B cell (primary cell): ENCODE results near the gene AHDC1. TPM values are rescaled to one million over a fixed set of nuclear protein-coding genes. Genes with fewer than 3 reads are reported as not detected.

Source experiments
- ATAC-seq: fragments of 200-7000 bp; cut with Tn5 transposase; one replicate; pipeline ENCODE4 v1.10.0; 2021; ENCODE audit warnings: low read depth, mild to moderate bottlenecking, moderate number of reproducible peaks, moderate library complexity
- CTCF ChIA-PET: fragments of 350-600 bp; sonication (Branson Sonifier 250); formaldehyde crosslinking; loops from one replicate; lab custom pipeline; 2021; ENCODE audit warnings: antibody characterized with exemption, inconsistent platforms; lab: Charles Lee
- POLR2A ChIA-PET: fragments of 350-600 bp; sonication (Branson Sonifier 250); formaldehyde crosslinking; loops from one replicate; lab custom pipeline; 2021; ENCODE audit warnings: antibody characterized with exemption; lab: Charles Lee
- DNase-seq: peaks from one replicate; pipeline ENCODE4 v3.0.0; 2013
- H2AFZ ChIP-seq: 2 replicates; pipeline ENCODE4 v1.6.1; 2012; ENCODE audit warnings: mild to moderate bottlenecking, low read depth, low read length; ENCODE audit not compliant: insufficient read depth, poor library complexity, severe bottlenecking
- H3K27ac ChIP-seq, 2 donors: 1 replicate in 1 of 2; 2 replicates in 1 of 2; pipeline ENCODE4 v1.5.1; 2012 to 2013; ENCODE audit warnings: low read length in 2 of 2, mild to moderate bottlenecking in 2 of 2, moderate library complexity in 1 of 2
- H3K27me3 ChIP-seq, 4 experiments: fragments of 200-600 bp in 1 of 4; sonication (generic) in 1 of 4; replicated peaks in 1 of 4; 1 replicate in 2 of 4; 2 replicates in 2 of 4; pipeline versions ENCODE4 v1.6.1 to v1.7.0; 2013 to 2016; ENCODE audit warnings: low read length in 3 of 4, mild to moderate bottlenecking in 2 of 4, mixed read lengths in 1 of 4, moderate library complexity in 1 of 4; ENCODE audit not compliant: insufficient read depth in 4 of 4, control insufficient read depth in 3 of 4; ENCODE audit errors: control extremely low read depth in 1 of 4
- H3K36me3 ChIP-seq, 2 experiments: replicated peaks in 1 of 2; 1 replicate in 1 of 2; 2 replicates in 1 of 2; pipeline versions ENCODE4 v1.6.1 to v1.7.1; 2013; ENCODE audit warnings: low read length in 1 of 2; ENCODE audit not compliant: insufficient read depth in 2 of 2, control insufficient read depth in 1 of 2; ENCODE audit errors: control extremely low read depth in 1 of 2, extremely low read depth in 1 of 2
- H3K4me1 ChIP-seq, 2 donors: fragments of 200-600 bp in 1 of 2; sonication (generic) in 1 of 2; 1 replicate in 1 of 2; 2 replicates in 1 of 2; pipeline versions ENCODE4 v1.5.1 to v1.6.1; 2013 to 2017; ENCODE audit warnings: low read length in 2 of 2; ENCODE audit not compliant: control insufficient read depth in 2 of 2, insufficient read depth in 2 of 2
- H3K4me2 ChIP-seq: replicated peaks from 2 replicates; pipeline ENCODE3; 2012; ENCODE audit warnings: mild to moderate bottlenecking, low read depth, low read length; ENCODE audit not compliant: poor library complexity, severe bottlenecking
- H3K4me3 ChIP-seq, 5 experiments: fragments of 200-600 bp in 1 of 5; sonication (generic) in 1 of 5; 1 replicate in 3 of 5; 2 replicates in 2 of 5; pipeline versions ENCODE4 v1.5.1 to v1.7.0; 2011 to 2016; ENCODE audit warnings: low read length in 4 of 5, mild to moderate bottlenecking in 4 of 5, low read depth in 2 of 5, control low read depth in 1 of 5, moderate library complexity in 1 of 5; ENCODE audit not compliant: insufficient read depth in 1 of 5; ENCODE audit errors: control extremely low read depth in 1 of 5, extremely low read depth in 1 of 5
- H3K79me2 ChIP-seq: fragments of 200-600 bp; sonication (generic); one replicate; pipeline ENCODE4 v1.6.0; 2016; ENCODE audit warnings: low read length; ENCODE audit not compliant: control insufficient read depth, insufficient read depth
- H3K9ac ChIP-seq: fragments of 200-600 bp; sonication (generic); 2 replicates; pipeline ENCODE4 v1.6.1; 2017; ENCODE audit warnings: mild to moderate bottlenecking, low read length, moderate library complexity
- H3K9me3 ChIP-seq, 3 donors: one replicate each; pipeline versions ENCODE4 v1.6.1 to v1.7.1; 2013; ENCODE audit warnings: low read length in 2 of 3; ENCODE audit not compliant: control insufficient read depth in 2 of 3, insufficient read depth in 1 of 3; ENCODE audit errors: control extremely low read depth in 1 of 3
- H4K20me1 ChIP-seq: 2 replicates; pipeline ENCODE4 v1.6.0; 2012; ENCODE audit warnings: mild to moderate bottlenecking, low read length; ENCODE audit not compliant: insufficient read depth, control insufficient read depth, poor library complexity, severe bottlenecking
- H3K27ac Mint-ChIP-seq: one replicate; pipeline ENCODE4 v1.8.0; 2021; ENCODE audit warnings: mixed read lengths
- H3K27me3 Mint-ChIP-seq: one replicate; pipeline ENCODE4 v1.8.0; 2021; ENCODE audit warnings: mixed read lengths
- H3K4me1 Mint-ChIP-seq: one replicate; pipeline ENCODE4 v1.8.0; 2021; ENCODE audit warnings: mixed read lengths
- H3K4me3 Mint-ChIP-seq: one replicate; pipeline ENCODE4 v1.8.0; 2021; ENCODE audit warnings: mixed read lengths
- H3K9me3 Mint-ChIP-seq: one replicate; pipeline ENCODE4 v1.8.0; 2022; ENCODE audit warnings: mixed read lengths; ENCODE audit not compliant: insufficient read depth
- CTCF ChIP-seq: fragments of 200-600 bp; IDR thresholded peaks from one replicate; pipeline ENCODE4 v1.8.0; 2022; ENCODE audit warnings: antibody characterized with exemption, mild to moderate bottlenecking
- EZH2 ChIP-seq: IDR thresholded peaks from 2 replicates; pipeline ENCODE4 v1.6.1; 2012; ENCODE audit warnings: borderline replicate concordance, low read depth, mild to moderate bottlenecking, moderate library complexity, low read length; ENCODE audit not compliant: insufficient read depth, poor library complexity, severe bottlenecking
- whole genome bisulfite sequencing: methylation state at CpG from one replicate; pipeline ENCODE4 v1.1.5; 2013; ENCODE audit warnings: missing lambda C conversion rate; ENCODE audit not compliant: insufficient coverage; 5-methylcytosine and 5-hydroxymethylcytosine counted together
- intact Hi-C: fragments of 100-400 bp; cut with micrococcal nuclease; formaldehyde crosslinking; loops from one replicate; pipeline ENCODE4 v1.10.0; 2022
- polyA plus RNA-seq: library from polyadenylated mRNA; depleted of rRNA; stranded (reverse); fragments of >200 nt; gene quantifications from 2 replicates; pipeline ENCODE4 v1.2.3, GENCODE V29; 2012
- total RNA-seq, 2 donors: library from RNA; stranded (reverse); fragments of 120-200 nt in 1 of 2; gene quantifications; 1 replicate in 1 of 2; 2 replicates in 1 of 2; pipeline versions ENCODE4 v1.2.3 to v1.2.4, GENCODE V29; 2013 to 2022

The AHDC1 gene
- total and polyA plus RNA-seq, 2 donors (not counting 1 experiment from before 2014, with no cell fraction given): 6.2 to 32.0 TPM

- no peaks in the 10 kb centered on the region for H3K27me3 ChIP-seq
- peak; percentile 11 for DNase-seq
- no peaks in the 10 kb centered on the region for H3K9me3 Mint-ChIP-seq
- H3K79me2 ChIP-seq: peaks cover 48% of the 10 kb centered on the region
- no peak overlapping the region for H3K4me3 ChIP-seq
- no peak overlapping the region for H3K27ac Mint-ChIP-seq
- H3K4me2 ChIP-seq: peak overlapping the region; percentile 91
- no peaks in the 10 kb centered on the region for H3K27me3 Mint-ChIP-seq
- ATAC-seq: no peak
- H3K9me3 ChIP-seq: no peaks in the 10 kb centered on the region
- POLR2A ChIA-PET: interaction anchor here (0.5 kb wide), 1 partner anchor 19 kb away, joined by 4 read pairs; no protein-coding TSS in a partner anchor
- no peak for TF ChIP-seq EZH2
- no peak for TF ChIP-seq CTCF
- H3K4me3 Mint-ChIP-seq: no peak overlapping the region
- intact Hi-C loops: no loop called here
- CTCF ChIA-PET: interaction anchor here (1.2 to 20.3 kb wide), 6 partner anchors 12 to 47 kb away, joined by 3 to 473 read pairs (median 4); no protein-coding TSS in a partner anchor
- H3K36me3 ChIP-seq: peaks cover 5 to 59% of the 10 kb centered on the region in 2 experiments
- peaks cover 25% of the 10 kb centered on the region for H4K20me1 ChIP-seq
- H3K4me1 ChIP-seq: peaks cover 67 to 89% of the 10 kb centered on the region in 2 donors
- no peak overlapping the region for H3K9ac ChIP-seq
- no peak overlapping the region for H2AFZ ChIP-seq
- WGBS: 69% methylated on average over 3 of the region's 4 CpGs
- no peak overlapping the region for H3K27ac ChIP-seq
- H3K4me1 Mint-ChIP-seq: peaks cover 41% of the 10 kb centered on the region
Measured at GRCh38 chr1:27622828-27623227, 18.9 kb upstream of the AHDC1 start.
